HG03378 (cell line): Measurements from ENCODE around the gene PTPRU.
"Not testable (repeated sequence)": the region's sequence is repeated elsewhere in the genome, so short reads cannot be mapped to it uniquely, and the experiment has no call there.

Experiments used
- ATAC-seq: cut with Tn5 transposase; IDR thresholded peaks from one replicate; pipeline ENCODE4 v1.9.1; 2021; ENCODE audit warnings: mild to moderate bottlenecking, moderate library complexity; ENCODE audit not compliant: unreplicated experiment

PTPRU gene

DNA sequence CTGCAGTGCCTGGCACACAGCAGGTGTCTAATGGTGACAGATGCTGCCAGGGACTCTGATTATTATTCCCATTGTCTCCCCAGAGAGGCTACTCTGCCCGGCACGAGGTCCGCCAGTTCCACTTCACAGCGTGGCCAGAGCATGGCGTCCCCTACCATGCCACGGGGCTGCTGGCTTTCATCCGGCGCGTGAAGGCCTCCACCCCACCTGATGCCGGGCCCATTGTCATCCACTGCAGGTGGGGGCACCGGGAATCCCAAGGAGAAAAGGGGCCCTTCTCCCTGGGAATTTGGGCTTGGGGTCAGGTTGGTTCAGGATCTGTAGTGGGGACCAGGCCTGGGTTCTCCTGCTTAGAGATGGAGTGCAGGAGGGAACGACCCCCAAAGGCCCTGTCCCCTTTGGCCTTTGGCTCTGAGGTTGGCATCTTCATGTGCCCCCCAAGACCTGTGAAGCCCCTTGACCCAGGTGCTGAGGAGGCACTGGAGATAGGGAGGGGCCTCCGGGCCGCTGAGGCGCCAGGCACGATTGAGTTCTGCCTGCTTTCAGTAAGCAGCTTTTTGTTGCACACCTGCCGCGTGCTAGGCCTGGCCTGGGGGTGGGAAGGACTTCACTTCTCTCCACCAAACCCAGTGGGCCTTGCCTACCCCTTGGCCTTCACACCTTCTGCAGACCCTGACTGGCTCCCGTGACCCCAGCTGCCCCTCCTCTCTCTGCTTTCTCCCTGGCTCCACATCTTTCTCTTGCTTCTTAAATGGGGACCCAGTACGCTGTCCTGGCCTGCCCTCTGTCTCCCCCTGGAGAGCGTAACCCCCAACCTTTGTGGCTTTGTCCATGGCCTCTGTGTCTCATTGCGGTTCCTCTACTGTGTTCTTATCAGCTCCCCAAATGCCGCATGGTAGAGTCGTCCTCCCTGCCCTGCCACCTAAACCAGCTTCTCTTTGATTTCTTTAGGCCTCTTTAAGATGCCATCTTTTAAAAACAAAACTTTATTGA lies 76.4 kb downstream of the PTPRU start:
- no peak for ATAC-seq

DNA sequence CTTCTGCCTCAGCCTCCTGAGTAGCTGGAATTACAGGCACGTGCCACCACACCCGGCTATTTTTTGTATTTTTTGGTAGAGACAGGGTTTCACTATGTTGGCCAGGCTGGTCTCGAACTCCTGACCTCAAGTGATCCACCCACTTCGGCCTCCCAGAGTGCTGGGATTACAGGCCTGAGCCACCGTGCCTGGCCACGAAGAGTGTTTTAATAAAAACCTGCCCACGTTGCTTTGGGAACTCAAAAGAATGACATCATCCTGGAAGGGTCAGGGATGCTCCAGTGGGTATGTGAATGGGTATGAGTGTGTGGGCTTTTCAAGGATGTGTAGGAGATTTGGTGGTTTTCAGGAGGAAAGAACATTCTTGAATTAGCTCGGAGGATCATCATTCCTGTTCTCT lies 78.4 kb downstream of the PTPRU start:
- not testable (repeated sequence) for ATAC-seq

DNA sequence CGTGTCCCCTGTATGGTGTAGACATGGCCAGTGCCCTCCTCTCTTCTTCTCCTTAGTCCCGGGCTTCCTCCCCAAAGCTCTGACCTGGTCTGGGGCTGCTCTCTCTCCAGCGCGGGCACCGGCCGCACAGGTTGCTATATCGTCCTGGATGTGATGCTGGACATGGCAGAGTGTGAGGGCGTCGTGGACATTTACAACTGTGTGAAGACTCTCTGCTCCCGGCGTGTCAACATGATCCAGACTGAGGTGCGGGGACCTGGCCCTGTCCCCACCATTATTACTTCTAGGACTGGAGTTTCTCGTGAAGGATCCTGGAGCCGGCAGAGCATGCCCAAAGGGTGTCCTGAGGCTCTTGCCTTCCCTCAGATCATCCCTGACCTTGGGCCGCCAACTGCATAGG lies 78.9 kb downstream of the PTPRU start:
- ATAC-seq, result no peak

DNA sequence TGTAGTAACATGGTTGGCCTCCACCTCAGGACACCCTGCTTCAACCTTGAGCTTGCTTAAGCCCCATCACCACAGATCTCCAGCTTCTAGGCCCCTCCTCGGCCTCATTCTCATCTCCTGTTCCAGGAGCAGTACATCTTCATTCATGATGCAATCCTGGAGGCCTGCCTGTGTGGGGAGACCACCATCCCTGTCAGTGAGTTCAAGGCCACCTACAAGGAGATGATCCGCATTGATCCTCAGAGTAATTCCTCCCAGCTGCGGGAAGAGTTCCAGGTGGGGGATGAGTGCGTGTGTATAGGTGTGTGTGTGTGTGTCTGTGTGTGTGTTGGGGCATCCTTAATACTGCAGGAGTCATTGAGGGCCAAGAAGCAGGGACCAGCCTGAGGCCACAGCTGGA lies 79.6 kb downstream of the PTPRU start:
- no peak for ATAC-seq

DNA sequence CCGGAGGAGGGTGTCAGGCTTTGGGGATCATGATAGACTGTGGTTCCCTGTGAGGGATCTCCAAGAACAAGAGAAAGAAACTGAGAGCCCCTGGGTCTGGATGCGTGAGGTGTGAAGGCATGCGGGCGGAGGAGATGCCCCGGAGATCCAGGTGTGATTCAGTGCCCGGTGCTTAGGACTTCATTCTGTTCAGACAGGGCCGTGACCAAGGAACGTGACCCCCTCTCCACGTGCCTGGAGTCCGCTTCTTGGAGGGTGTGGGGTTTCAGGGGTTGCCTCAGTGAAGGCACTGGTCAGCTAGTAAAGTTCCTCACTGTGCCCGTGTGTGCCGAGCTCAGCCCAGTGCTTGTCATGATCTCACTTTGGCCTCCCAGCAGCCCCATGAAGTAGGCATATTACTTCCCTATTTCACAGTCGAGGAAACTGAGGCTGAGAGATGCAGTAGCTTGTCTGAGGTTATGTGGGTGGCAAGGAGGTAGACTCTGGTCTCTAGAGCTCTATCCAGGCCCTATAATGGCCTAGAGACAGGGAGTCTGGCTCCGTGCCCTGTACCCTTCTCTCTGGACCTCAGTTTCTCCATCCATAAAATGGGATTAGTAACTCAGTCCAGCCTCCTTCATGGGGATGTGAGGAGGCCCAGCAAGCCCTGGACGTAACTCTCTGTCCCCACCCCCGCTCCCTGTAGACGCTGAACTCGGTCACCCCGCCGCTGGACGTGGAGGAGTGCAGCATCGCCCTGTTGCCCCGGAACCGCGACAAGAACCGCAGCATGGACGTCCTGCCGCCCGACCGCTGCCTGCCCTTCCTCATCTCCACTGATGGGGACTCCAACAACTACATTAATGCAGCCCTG lies 81.0 kb downstream of the PTPRU start:
- no peak for ATAC-seq

DNA sequence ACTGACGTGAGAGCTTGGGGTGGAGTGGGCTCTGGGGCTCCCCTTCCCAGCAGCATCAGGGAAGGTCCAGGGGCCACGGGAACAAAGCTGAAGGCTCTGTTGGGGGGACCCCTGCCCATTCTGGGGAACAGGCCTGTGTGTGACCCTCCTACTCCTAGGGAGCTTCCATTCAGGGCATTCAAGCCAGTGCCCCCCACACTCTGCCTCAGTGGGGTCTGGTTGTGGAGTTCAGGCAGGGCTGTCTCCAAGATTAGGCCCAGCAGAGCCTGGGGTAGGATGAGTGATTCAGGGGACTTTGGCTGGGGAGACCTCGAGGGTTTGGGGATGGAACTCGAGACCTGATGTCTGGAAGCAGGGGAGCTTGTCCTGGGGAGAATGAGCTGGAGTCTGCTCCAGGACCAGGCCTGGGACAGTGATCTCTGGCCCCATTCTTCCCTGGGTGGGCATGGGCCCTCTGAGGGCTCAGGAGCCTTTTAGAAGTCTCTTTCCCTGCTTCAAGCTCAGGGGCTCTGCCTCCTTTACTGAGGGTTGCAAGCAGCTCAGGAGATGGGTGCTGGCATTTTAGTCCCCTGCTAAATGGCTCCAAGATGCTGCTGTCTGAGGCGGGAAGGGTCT lies 81.7 kb downstream of the PTPRU start:
- no peak for ATAC-seq

DNA sequence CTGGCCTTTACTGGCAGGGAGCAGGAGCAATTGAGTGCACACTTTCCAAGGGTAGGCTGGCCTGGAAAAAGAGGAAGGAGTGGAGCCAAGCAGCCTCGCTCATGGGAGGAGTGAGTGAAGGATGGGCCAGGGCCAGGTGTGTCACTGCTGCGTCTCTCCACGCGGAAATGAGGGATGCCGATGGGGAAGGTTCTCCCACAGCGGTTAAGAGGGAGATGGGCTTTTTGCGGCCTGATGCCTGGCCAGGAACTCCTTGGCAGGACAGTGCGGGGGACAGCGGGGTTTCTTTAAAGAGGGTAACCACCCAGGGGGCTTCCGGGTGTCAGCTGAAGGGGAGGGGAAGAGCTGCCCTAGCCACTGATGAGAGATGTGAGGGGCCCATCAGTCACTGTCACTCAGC lies 82.4 kb downstream of the PTPRU start:
- ATAC-seq, result no peak

DNA sequence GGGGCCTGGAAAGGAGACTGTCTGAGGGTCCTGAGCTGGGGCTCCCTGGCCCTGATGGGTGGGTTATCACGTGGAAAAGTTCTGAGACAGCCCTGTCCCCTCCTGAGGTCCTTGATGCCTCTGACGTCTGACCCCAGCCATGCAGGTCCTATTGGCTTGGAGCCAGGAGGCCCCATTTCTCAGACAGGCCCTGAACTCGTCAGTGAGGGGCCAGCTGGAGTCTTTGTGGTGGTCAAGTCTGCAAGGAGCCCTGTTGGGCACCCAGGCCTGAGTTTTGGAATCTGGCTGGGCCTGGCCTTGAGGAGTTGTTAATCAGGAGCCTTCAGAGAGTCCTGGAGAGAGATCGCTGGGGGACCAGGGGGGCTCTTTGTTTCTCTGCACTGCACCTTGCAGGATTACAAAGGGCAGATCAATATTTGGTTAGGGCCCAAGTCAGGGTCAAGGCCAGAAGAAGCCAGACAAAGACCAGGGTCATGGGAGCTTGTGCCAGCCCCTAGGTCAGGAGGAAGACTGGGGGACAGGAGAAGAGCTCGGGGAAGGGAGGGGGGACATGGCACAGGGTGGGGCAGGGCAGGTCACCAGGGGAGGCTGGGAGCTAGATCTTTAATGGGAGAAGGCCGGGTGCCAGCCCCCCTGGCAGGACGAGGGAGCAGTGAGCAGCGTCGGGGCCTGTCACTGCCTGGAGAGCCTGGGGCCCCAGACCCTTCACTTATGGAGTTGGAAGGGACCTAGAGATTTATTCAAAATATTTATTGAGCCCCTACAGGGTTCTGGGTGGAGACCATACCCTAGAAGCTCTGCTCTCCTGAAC lies 83.2 kb downstream of the PTPRU start:
- no peak for ATAC-seq

DNA sequence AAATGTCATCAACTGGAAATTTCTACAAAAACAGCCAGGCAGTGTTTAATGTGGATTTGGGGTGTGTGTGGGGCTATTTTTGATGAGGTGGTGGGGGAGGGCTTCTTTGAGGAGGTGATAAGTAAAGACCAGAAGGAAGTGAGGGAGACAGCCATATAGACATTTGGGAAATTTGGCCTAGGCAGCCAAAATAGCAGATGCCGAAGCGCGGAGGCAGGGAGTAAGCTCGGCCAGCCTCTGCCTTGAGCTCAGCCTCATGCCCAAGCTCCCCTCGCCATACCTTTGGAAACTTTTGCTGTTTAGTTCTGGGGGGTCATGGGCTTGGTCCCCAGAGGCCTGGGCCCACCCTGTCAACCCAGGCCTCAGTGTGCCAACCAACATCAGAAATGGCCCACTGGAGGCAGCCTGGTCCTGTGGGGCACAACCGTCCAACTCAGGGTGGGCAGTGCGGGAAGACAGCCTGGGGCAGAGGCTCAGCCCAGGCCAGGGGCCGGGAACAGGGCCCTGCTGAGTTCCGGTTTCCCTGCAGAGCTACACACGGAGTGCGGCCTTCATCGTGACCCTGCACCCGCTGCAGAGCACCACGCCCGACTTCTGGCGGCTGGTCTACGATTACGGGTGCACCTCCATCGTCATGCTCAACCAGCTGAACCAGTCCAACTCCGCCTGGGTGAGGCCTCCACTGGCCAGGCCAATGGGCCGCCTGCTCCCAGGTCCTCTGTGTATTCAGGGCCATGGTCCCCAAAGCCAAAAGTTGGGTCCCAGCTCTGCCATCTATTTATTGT lies 84.0 kb downstream of the PTPRU start:
- no peak for ATAC-seq

DNA sequence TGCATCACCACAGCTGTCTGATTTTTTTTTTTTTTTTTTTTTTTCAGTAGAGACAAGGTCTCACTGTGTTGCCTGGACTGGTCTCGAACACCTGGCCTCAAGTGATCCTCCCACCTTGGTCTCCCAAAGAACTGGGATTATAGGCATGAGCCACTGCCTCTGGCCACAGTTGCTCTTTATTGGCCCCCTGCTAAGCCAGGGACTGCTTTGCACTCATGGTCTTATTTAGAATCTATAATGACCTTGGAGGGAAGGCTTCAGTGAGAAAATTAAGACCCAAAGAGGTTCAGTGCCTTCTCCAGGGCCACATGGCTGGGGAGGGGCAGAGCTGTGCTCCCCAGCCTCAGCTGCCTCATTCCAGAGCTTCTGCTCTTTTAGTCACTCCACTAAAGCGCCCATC lies 84.9 kb downstream of the PTPRU start:
- no peak for ATAC-seq

DNA sequence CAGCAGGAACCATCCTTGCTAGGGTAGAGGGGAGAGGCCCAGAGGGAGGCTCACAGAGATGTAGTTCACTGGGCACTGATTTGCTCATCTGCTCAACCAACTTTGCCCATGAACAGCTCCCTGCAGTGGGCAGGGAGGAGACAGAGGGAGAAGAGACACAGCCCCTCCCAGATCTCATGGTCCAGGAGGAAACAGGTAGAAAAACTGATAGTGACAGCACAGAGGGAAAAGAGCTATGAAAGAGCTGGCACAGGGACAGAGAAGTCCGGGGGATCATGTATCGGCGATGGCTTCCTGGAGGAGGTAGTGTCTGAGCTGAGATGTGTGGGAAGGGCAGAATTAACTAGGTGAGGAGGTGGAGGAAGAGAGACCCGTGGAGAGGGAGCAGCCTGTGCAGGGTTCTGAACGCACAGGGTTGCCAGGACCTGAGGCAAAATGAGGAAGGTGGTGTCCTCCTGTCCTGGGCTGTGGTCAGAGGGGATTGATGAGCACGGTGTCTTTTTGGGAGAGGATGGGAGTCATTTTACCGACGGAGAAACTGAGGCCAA lies 85.9 kb downstream of the PTPRU start:
- no peak for ATAC-seq

DNA sequence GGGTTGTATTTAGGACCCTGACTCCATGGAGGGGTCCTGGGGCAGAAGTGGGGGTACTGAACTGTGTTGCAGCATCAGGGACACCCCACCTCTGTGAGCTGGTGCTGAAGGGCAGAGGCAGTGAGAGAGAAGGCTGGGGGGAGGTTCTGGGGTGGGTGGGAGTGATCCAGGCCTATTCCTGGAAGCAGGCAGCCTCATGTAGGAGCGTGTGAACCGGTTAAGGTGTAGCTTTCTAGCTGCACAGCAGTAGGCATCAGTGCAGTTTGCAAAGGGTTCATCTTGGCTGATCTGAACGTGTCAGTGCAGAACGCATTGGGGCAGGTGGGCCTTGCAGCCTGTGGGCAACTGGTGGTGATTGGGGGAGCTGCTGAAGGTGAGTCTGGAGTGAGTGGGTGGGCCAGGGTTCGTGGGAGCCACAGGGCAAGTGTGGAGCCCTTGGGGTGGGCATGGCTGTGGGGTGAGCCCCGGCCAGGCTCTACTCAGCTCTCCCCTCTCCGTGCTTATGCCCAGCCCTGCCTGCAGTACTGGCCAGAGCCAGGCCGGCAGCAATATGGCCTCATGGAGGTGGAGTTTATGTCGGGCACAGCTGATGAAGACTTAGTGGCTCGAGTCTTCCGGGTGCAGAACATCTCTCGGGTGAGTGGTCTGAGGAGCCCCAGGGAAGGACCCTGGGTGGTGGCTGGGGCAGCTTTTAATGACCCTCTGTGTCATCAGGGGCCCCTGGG lies 86.7 kb downstream of the PTPRU start:
- no peak for ATAC-seq

DNA sequence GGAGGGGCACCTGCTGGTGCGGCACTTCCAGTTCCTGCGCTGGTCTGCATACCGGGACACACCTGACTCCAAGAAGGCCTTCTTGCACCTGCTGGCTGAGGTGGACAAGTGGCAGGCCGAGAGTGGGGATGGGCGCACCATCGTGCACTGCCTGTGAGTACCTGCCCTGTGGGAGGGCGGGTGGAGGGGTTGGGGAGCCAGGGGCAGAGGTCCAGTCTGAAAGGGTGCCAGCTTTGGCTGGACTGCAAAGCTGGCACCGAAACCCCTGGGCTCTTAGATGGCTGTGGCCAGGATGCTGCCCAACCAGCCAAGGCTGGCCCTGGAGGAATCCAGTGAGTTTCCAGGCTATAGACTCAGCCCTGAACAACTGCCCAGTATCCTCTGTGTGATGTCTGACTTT lies 87.3 kb downstream of the PTPRU start:
- ATAC-seq, result no peak

DNA sequence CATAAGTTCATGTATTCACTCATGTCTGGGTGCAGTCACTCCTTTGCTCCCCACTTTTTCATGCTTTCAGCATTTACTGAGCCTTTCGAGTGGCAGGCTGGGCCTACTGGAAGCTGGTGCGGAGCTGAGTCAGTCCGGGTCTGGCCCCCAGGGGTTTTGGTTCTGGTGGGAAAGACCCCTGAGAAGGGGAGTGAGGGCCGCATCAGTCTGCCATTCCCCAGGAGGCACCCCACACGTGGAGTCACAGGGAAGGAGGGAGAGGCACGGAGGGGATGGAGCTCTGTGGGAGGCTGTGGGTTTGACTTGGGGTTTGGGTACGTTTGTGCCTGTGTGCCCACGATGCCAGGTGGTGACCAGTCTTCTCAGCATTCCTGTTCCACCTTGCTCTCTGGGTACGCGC lies 87.9 kb downstream of the PTPRU start:
- no peak for ATAC-seq

DNA sequence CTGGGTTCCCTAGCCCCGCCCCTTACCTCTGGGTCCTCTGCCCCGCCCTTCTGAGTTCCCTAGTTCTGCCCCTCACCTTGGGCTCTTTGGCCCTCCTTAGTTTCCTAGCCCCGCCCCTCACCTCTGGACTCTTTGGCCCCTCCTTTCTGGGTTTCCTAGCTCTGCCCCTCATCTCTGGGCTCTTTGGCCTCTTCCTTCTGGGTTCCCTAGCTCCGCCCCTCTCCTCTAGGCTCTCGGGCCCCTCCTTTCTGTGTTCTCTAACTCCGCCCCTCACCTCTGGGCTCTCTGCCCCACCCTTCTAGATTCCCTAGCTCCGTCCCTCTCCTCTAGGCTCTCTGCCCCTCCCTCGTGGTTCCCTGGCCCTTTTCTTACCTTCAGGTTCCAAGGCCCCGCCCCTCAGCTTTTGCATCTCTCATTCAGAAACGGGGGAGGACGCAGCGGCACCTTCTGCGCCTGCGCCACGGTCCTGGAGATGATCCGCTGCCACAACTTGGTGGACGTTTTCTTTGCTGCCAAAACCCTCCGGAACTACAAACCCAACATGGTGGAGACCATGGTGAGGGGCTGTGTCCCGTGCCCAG lies 88.5 kb downstream of the PTPRU start:
- no peak for ATAC-seq

DNA sequence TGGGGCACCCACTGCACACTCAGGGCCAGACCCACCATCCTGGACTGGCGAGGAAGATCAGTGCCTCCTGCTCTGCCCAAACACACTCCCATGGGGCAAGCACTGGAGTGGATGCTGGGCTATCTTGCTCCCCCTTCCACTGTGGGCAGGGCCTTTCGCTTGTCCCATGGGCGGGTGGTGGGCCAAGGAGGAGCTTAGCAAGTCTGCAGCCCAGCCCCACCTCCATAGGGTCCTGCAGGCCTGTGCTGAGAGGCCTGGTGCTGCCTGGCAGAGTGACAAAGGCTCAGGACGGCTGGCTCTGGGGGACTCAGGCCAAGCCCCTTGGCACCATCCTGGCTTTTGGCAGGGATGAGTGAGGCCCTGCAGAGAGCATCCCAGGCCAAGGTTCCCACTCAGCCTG lies 89.4 kb downstream of the PTPRU start:
- ATAC-seq, result no peak

DNA sequence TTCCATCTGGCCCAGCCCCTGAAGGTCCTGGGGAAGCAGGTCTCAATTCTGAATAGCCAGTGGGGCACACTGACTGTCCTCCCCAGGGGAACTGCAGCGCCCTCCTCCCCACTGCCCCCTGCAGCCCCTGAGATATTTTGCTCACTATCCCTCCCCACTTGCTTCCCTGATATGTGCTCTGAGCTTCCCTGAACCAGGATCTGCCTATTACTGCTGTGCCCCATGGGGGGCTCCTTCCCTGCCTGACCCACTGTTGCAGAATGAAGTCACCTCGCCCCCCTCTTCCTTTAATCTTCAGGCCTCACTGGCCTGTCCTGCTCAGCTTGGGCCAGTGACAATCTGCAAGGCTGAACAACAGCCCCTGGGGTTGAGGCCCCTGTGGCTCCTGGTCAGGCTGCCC lies 89.8 kb downstream of the PTPRU start:
- no peak for ATAC-seq

DNA sequence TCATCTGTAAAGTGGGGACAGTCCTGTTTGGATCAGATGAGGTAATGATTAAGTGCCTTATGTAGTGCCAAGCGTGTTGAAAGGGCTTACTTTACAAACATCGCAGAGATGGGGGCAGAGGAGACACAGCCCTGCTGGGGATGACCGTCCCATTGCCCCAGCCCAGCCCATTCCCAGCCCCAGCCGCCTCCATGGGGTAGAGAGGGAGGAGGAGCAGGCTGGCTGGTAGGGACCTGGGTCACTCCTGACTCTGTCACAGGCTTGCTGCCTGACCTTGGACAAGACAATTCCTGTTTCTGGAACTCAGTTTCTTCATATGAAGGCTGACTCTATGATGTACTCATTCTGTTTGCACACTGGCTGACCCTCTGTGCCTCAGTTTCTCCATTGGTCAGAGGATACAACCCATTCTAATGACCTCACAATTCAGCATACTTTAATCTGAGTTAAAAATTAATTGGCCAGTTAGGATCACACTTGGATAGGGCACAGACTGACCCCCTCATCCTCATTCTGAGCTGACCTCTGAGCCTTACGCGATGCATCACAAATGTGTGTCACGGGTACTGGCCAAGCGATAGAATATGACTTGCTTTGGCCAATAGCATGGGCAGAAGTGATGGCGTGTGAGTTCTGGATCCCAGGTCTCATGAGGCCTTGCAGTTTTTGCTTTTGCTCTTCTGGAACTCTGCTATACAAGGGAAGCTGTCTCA lies 91.1 kb downstream of the PTPRU start:
- ATAC-seq, result no peak
